Mesenchymal stem cell (in vitro differentiated cells and primary cell): ENCODE measurements around the gene FILIP1L.

Source experiments
- DNase-seq: peaks from one replicate; pipeline ENCODE4 v3.0.0-alpha.2; 2013
- H2AFZ ChIP-seq: one replicate; pipeline ENCODE4 v1.6.1; 2013; ENCODE audit warnings: low read depth, mild to moderate bottlenecking, control low read depth, inconsistent platforms, low read length, moderate library complexity
- H2AK5ac ChIP-seq: 2 replicates; pipeline ENCODE4 v1.6.1; 2013; ENCODE audit warnings: low read length, moderate library complexity, mild to moderate bottlenecking, inconsistent platforms; ENCODE audit not compliant: severe bottlenecking
- H2BK120ac ChIP-seq: one replicate; pipeline ENCODE4 v1.6.1; 2013; ENCODE audit warnings: low read depth, mild to moderate bottlenecking, inconsistent platforms, low read length, moderate library complexity
- H2BK12ac ChIP-seq, 2 experiments: one replicate each; pipeline ENCODE4 v1.6.1; 2013; ENCODE audit warnings: inconsistent platforms in 2 of 2, low read length in 2 of 2, mild to moderate bottlenecking in 2 of 2, moderate library complexity in 2 of 2, control low read depth in 1 of 2
- H2BK15ac ChIP-seq: one replicate; pipeline ENCODE4 v1.6.1; 2013; ENCODE audit warnings: mild to moderate bottlenecking, low read depth, inconsistent platforms; ENCODE audit not compliant: poor library complexity, severe bottlenecking
- H2BK5ac ChIP-seq: 2 replicates; pipeline ENCODE4 v1.6.1; 2013; ENCODE audit warnings: low read depth, mild to moderate bottlenecking, low read length, control low read depth, inconsistent platforms; ENCODE audit not compliant: poor library complexity, severe bottlenecking
- H3K14ac ChIP-seq, 2 experiments: one replicate each; pipeline ENCODE4 v1.6.1; 2013; ENCODE audit warnings: inconsistent platforms in 2 of 2, low read length in 2 of 2, control low read depth in 1 of 2, mild to moderate bottlenecking in 1 of 2, moderate library complexity in 1 of 2
- H3K18ac ChIP-seq, 2 experiments: one replicate each; pipeline ENCODE4 v1.6.1; 2013; ENCODE audit warnings: inconsistent platforms in 2 of 2, low read length in 2 of 2, control low read depth in 1 of 2, low read depth in 1 of 2, mild to moderate bottlenecking in 1 of 2
- H3K23ac ChIP-seq, 2 experiments: one replicate each; pipeline ENCODE4 v1.6.1; 2013; ENCODE audit warnings: inconsistent platforms in 2 of 2, low read length in 2 of 2, mild to moderate bottlenecking in 2 of 2, moderate library complexity in 2 of 2, control low read depth in 1 of 2
- H3K27ac ChIP-seq: 2 replicates; pipeline ENCODE4 v1.5.1; 2013; ENCODE audit warnings: mild to moderate bottlenecking, moderate library complexity, low read length, control low read depth, inconsistent platforms; ENCODE audit not compliant: poor library complexity, severe bottlenecking
- H3K27me3 ChIP-seq, 2 experiments: 2 replicates each; pipeline versions ENCODE4 v1.6.1 to v1.7.0; 2013; ENCODE audit warnings: low read length in 2 of 2, mild to moderate bottlenecking in 2 of 2, moderate library complexity in 2 of 2, control low read depth in 1 of 2, inconsistent platforms in 1 of 2; ENCODE audit not compliant: control insufficient read depth in 1 of 2, insufficient read depth in 1 of 2
- H3K36me3 ChIP-seq, 2 experiments: 2 replicates each; pipeline versions ENCODE4 v1.6.1 to v1.7.0; 2013; ENCODE audit warnings: low read length in 2 of 2, control low read depth in 1 of 2, inconsistent platforms in 1 of 2, low read depth in 1 of 2, mild to moderate bottlenecking in 1 of 2; ENCODE audit not compliant: insufficient read depth in 2 of 2, control insufficient read depth in 1 of 2
- H3K4ac ChIP-seq, 2 experiments: one replicate each; pipeline ENCODE4 v1.6.1; 2013; ENCODE audit warnings: inconsistent platforms in 2 of 2, low read length in 2 of 2, mild to moderate bottlenecking in 2 of 2, moderate library complexity in 2 of 2, control low read depth in 1 of 2, low read depth in 1 of 2
- H3K4me1 ChIP-seq: 2 replicates; pipeline ENCODE4 v1.6.1; 2013; ENCODE audit warnings: low read depth, low read length, control low read depth; ENCODE audit not compliant: control insufficient read depth, insufficient read depth
- H3K4me2 ChIP-seq: 2 replicates; pipeline ENCODE4 v1.6.1; 2013; ENCODE audit warnings: low read length, mild to moderate bottlenecking, inconsistent platforms; ENCODE audit not compliant: poor library complexity, severe bottlenecking
- H3K4me3 ChIP-seq, 2 experiments: 2 replicates each; pipeline versions ENCODE4 v1.5.1 to v1.7.0; 2013; ENCODE audit warnings: low read length in 2 of 2, mild to moderate bottlenecking in 2 of 2, control low read depth in 1 of 2, low read depth in 1 of 2; ENCODE audit not compliant: insufficient read depth in 1 of 2
- H3K79me1 ChIP-seq: replicated peaks from 2 replicates; pipeline ENCODE4 v1.6.1; 2013; ENCODE audit warnings: mild to moderate bottlenecking, control low read depth, low read length, inconsistent platforms; ENCODE audit not compliant: poor library complexity, severe bottlenecking
- H3K9ac ChIP-seq: 2 replicates; pipeline ENCODE4 v1.7.0; 2013; ENCODE audit warnings: mild to moderate bottlenecking, low read length, moderate library complexity
- H3K9me3 ChIP-seq: 2 replicates; pipeline ENCODE4 v1.7.0; 2013; ENCODE audit warnings: mild to moderate bottlenecking, low read length; ENCODE audit not compliant: control insufficient read depth
- H4K8ac ChIP-seq: one replicate; pipeline ENCODE4 v1.6.1; 2013; ENCODE audit warnings: inconsistent platforms, mild to moderate bottlenecking, low read length, moderate library complexity
- H4K91ac ChIP-seq: one replicate; pipeline ENCODE4 v1.6.1; 2013; ENCODE audit warnings: mild to moderate bottlenecking, low read length, inconsistent platforms
- WGBS: methylation state at CpG from one replicate; pipeline ENCODE4 v1.1.7; 2013; ENCODE audit warnings: mixed read lengths; 5-methylcytosine and 5-hydroxymethylcytosine counted together

The FILIP1L gene

GRCh38 chr3:100043271-100043670, 71.0 kb downstream of the FILIP1L start:
- no peak overlapping the region for H2BK120ac ChIP-seq
- H3K4me1 ChIP-seq, result peaks cover 9% of the 10 kb centered on the region
- no peak for DNase-seq
- H3K9ac ChIP-seq, result peak overlapping the region; percentile 91
- H2BK15ac ChIP-seq, result no peak overlapping the region
- no peak overlapping the region for H3K4me2 ChIP-seq
- no peak overlapping the region for H2BK5ac ChIP-seq
- peak overlapping the region; percentile 94 for H3K27ac ChIP-seq
- 100% methylated on average over 1 of the region's 1 CpG for WGBS
- no peaks in the 10 kb centered on the region for H3K36me3 ChIP-seq
- H3K27me3 ChIP-seq, result no peaks in the 10 kb centered on the region
- no peak overlapping the region for H3K18ac ChIP-seq
- peak overlapping the region; percentile 92 for H2AK5ac ChIP-seq
- H3K23ac ChIP-seq, result no peak overlapping the region
- H2AFZ ChIP-seq, result no peak overlapping the region
- H3K4ac ChIP-seq, result no peak overlapping the region
- peaks cover 4% of the 10 kb centered on the region for H3K79me1 ChIP-seq
- no peak overlapping the region for H3K4me3 ChIP-seq
- H4K91ac ChIP-seq, result no peak overlapping the region
- H4K8ac ChIP-seq, result no peak overlapping the region
- no peak overlapping the region for H3K14ac ChIP-seq
- H3K9me3 ChIP-seq, result no peaks in the 10 kb centered on the region
- H2BK12ac ChIP-seq, result no peak overlapping the region

DNA sequence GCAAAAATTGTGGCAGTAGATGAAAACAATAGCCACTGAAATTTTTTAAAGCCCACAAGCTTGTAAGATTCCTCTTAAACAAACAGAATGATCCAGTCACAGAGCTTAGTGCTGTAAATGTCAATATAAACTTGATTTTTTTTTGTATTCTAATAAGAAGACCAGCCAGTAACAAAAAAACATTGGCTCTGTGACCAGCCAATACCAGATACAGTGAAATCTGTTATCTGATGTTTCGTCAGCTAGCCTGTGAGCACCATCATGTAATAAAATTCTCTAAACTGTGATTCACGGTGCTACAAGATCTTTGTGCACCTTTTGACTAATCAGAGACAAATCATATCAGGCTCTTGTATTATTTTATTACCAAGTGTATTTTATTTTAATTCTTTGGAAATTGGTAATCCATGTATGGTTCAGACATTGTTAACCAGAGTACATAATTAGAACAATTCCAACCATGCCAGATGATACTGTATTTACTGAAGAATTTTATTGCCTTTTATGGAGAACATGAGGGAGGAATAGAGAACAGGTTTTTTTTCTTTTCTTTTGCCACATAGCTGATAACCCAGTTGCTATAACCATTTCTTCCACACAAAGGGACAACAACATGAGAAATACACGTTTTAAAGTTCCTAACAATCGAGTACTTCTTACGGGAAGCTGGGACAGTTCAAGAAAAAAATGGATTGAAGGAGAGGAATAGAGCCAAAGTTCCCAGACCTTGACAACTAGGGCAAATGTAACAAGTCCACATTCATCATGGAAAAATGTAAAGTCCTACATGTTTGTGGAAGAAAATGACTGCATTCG, 71.9 kb downstream of the FILIP1L start:
- WGBS, result 41% methylated on average over 4 of the region's 6 CpGs
- no peak overlapping the region for H2BK15ac ChIP-seq
- H3K4ac ChIP-seq, result peak overlapping the region; percentile 85 to 94
- peak overlapping the region; percentile 73 for H2BK120ac ChIP-seq
- no peak overlapping the region for H2AFZ ChIP-seq
- peaks cover 4% of the 10 kb centered on the region for H3K79me1 ChIP-seq
- H3K9ac ChIP-seq, result peak overlapping the region; percentile 91
- no peaks in the 10 kb centered on the region for H3K27me3 ChIP-seq
- H4K8ac ChIP-seq, result peak overlapping the region; percentile 77
- peak overlapping the region; percentile 94 for H2AK5ac ChIP-seq
- H3K4me1 ChIP-seq, result peaks cover 5% of the 10 kb centered on the region
- peak; percentile 78 for DNase-seq
- H3K23ac ChIP-seq, result no peak overlapping the region
- no peaks in the 10 kb centered on the region for H3K9me3 ChIP-seq
- no peaks in the 10 kb centered on the region for H3K36me3 ChIP-seq
- peak overlapping the region; percentile 94 for H3K27ac ChIP-seq
- peak overlapping the region; percentile 75 for H2BK5ac ChIP-seq
- peak overlapping the region; percentile 61 to 94 for H3K18ac ChIP-seq
- H4K91ac ChIP-seq, result peak overlapping the region; percentile 86
- no peak overlapping the region for H3K14ac ChIP-seq
- H2BK12ac ChIP-seq, result peak overlapping the region in 1 of 2 experiments; percentile 54
- H3K4me2 ChIP-seq, result no peak overlapping the region
- H3K4me3 ChIP-seq, result peak overlapping the region in 1 of 2 experiments; percentile 45

GRCh38 chr3:100041328-100041749, 73.0 kb downstream of the FILIP1L start:
- no peak overlapping the region for H3K23ac ChIP-seq
- no peak overlapping the region for H3K14ac ChIP-seq
- no peak overlapping the region for H4K91ac ChIP-seq
- H2BK5ac ChIP-seq, result peak overlapping the region; percentile 83
- H4K8ac ChIP-seq, result no peak overlapping the region
- WGBS, result no CpG with 5 or more reads among the region's 1 CpG
- H3K27ac ChIP-seq, result peak overlapping the region; percentile 97
- no peak overlapping the region for H2AK5ac ChIP-seq
- H2BK120ac ChIP-seq, result no peak overlapping the region
- H3K4me2 ChIP-seq, result no peak overlapping the region
- no peak overlapping the region for H2AFZ ChIP-seq
- H3K4me3 ChIP-seq, result peak overlapping the region in 1 of 2 experiments; percentile 46
- peaks cover 4% of the 10 kb centered on the region for H3K79me1 ChIP-seq
- no peak overlapping the region for H3K18ac ChIP-seq
- no peaks in the 10 kb centered on the region for H3K36me3 ChIP-seq
- no peak overlapping the region for H2BK12ac ChIP-seq
- peak; percentile 87 for DNase-seq
- H3K4ac ChIP-seq, result no peak overlapping the region
- H3K9ac ChIP-seq, result peak overlapping the region; percentile 91
- no peak overlapping the region for H2BK15ac ChIP-seq
- H3K4me1 ChIP-seq, result peaks cover 3% of the 10 kb centered on the region
- no peaks in the 10 kb centered on the region for H3K9me3 ChIP-seq
- no peaks in the 10 kb centered on the region for H3K27me3 ChIP-seq

GRCh38 chr3:100040451-100041225, 73.7 kb downstream of the FILIP1L start:
- Histone ChIP-seq H3K27ac (peak overlapping the region; percentile 97), H3K4me2 (no peak overlapping the region), H2AK5ac (peak overlapping the region; percentile 99), H2BK120ac (no peak overlapping the region), H4K91ac (no peak overlapping the region), H3K9me3 (no peaks in the 10 kb centered on the region), H2BK5ac (peak overlapping the region; percentile 83), H2BK15ac (no peak overlapping the region), H3K14ac (no peak overlapping the region), H3K36me3 (no peaks in the 10 kb centered on the region), H3K9ac (peak overlapping the region; percentile 91), H3K23ac (no peak overlapping the region), H3K79me1 (peaks cover 4% of the 10 kb centered on the region), H3K4me1 (peaks cover 3% of the 10 kb centered on the region), H3K4ac (no peak overlapping the region), H4K8ac (no peak overlapping the region), H2BK12ac (peak overlapping the region; percentile 29 to 94), H3K4me3 (peak overlapping the region in 1 of 2 experiments; percentile 46), H2AFZ (no peak overlapping the region), H3K18ac (peak overlapping the region in 1 of 2 experiments; percentile 41), H3K27me3 (no peaks in the 10 kb centered on the region)
- peak; percentile 89 for DNase-seq
- WGBS, result 29% methylated on average over 3 of the region's 3 CpGs
